Measurements from ENCODE around the gene SH2D2A.

DNA sequence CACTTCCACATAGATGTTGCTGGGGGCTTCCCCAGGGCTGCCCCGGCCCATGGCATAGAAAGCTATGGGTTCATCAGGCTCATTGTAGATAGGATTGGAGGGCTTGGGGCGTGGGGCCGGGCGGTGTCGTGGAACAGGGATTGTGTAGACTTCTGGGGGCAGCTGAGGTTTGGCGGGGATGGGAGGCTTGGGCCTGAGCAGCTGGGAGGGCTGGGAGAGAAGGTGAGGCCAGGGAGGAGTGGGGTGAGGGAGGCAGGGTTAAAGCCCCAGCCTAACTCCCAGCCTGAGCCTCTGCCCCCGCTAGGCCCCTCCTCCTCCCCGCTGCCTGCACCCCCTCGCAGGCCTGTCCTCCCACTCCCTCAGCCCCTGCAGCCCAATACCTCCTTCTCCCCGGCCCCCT, 7.4 kb downstream of the SH2D2A start:
- TF ChIP-seq, protein P1, sequence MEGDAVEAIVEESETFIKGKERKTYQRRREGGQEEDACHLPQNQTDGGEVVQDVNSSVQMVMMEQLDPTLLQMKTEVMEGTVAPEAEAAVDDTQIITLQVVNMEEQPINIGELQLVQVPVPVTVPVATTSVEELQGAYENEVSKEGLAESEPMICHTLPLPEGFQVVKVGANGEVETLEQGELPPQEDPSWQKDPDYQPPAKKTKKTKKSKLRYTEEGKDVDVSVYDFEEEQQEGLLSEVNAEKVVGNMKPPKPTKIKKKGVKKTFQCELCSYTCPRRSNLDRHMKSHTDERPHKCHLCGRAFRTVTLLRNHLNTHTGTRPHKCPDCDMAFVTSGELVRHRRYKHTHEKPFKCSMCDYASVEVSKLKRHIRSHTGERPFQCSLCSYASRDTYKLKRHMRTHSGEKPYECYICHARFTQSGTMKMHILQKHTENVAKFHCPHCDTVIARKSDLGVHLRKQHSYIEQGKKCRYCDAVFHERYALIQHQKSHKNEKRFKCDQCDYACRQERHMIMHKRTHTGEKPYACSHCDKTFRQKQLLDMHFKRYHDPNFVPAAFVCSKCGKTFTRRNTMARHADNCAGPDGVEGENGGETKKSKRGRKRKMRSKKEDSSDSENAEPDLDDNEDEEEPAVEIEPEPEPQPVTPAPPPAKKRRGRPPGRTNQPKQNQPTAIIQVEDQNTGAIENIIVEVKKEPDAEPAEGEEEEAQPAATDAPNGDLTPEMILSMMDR (conservative IDR thresholded peaks at IDR 0.05), result no peak
- TF ChIP-seq EZH2 (IDR thresholded peaks at IDR 0.05; ENCODE audit: low read depth), result no peak

Measured in PC-9 (cell line).